ENCODE results near the gene RASAL2.

DNA sequence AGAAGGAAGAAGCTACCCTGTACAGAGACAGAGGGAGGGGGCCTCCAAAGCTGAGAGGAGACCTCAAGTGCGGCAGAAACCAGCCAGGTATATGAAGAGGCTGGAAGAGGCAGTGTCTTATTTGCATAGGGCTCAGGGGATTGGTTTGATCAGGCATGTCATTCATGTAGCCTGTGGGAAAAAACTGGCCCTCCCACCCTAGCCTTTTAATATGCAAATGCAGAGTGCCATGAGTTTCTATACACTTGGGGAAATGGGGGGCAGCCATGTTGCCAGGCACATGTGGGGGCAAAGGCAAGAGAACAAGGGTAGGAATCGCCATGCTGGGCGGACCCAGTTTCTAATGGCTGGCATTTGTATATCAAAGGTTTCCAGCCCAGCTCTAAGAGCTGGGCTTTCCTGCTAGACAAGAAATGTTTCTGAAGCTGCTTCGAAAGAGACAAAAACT, 172.7 kb downstream of the RASAL2 start:
- TF ChIP-seq, protein P1, sequence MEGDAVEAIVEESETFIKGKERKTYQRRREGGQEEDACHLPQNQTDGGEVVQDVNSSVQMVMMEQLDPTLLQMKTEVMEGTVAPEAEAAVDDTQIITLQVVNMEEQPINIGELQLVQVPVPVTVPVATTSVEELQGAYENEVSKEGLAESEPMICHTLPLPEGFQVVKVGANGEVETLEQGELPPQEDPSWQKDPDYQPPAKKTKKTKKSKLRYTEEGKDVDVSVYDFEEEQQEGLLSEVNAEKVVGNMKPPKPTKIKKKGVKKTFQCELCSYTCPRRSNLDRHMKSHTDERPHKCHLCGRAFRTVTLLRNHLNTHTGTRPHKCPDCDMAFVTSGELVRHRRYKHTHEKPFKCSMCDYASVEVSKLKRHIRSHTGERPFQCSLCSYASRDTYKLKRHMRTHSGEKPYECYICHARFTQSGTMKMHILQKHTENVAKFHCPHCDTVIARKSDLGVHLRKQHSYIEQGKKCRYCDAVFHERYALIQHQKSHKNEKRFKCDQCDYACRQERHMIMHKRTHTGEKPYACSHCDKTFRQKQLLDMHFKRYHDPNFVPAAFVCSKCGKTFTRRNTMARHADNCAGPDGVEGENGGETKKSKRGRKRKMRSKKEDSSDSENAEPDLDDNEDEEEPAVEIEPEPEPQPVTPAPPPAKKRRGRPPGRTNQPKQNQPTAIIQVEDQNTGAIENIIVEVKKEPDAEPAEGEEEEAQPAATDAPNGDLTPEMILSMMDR (IDR thresholded peaks at IDR 0.05; ENCODE audit: insufficient read depth, low read length, poor library complexity, severe bottlenecking): no peak
- TF ChIP-seq EZH2phosphoT487 (conservative IDR thresholded peaks at IDR 0.05; ENCODE audit: low read length): no peak
